Measurements from ENCODE around the gene AHRR.

DNA sequence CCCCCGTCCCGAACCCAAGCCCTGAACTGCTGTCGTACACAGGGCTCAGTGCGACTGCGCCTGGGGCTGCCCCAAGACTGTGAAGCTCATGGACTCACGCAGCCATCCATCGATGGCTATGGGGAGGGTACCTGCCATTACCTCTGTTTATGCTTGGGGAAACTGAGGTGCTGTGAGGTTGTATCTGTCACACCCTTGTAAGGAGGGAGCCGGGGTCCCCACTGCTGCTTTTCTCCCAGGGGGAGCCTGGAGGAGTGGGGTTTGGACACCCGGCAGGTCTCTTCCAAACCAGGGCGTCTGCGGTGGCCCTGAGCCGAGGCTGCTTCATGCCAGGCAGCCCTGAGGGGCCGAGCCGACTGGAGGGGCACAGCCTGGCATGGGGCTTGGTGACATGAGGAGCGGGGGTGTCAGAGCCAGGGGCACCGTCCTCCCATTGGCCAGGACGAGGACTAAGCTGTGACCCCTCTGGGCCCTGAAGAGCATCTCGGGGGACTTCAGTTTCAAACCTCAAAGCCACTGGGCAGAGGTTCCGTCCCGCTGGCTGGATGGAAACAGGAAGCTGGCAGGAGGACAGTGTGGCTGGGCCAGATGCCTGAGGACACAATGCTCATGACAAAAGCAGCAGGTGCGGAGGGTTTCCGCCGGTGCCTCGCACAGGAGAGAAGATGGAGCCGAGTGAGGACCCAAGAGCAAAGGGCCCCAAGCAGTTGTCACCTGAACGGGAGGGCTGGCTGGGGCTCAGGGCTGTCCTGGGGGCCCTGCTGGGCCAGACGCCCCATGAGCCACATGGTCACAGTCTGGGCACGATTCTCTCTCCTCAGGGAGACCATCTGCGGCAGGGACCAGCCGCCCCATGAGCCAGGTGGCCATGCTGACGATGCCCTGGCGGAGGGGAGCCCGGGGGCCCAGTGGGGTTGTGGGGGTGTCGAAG, 67.0 kb downstream of the AHRR start:
- TF ChIP-seq, protein P1, sequence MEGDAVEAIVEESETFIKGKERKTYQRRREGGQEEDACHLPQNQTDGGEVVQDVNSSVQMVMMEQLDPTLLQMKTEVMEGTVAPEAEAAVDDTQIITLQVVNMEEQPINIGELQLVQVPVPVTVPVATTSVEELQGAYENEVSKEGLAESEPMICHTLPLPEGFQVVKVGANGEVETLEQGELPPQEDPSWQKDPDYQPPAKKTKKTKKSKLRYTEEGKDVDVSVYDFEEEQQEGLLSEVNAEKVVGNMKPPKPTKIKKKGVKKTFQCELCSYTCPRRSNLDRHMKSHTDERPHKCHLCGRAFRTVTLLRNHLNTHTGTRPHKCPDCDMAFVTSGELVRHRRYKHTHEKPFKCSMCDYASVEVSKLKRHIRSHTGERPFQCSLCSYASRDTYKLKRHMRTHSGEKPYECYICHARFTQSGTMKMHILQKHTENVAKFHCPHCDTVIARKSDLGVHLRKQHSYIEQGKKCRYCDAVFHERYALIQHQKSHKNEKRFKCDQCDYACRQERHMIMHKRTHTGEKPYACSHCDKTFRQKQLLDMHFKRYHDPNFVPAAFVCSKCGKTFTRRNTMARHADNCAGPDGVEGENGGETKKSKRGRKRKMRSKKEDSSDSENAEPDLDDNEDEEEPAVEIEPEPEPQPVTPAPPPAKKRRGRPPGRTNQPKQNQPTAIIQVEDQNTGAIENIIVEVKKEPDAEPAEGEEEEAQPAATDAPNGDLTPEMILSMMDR (IDR thresholded peaks at IDR 0.05) = no peak
- TF ChIP-seq POLR2A (IDR thresholded peaks at IDR 0.05) = no peak
